ENCODE results near the gene CARMIL1. TPM values are rescaled to one million over a fixed set of nuclear protein-coding genes. Genes with fewer than 3 reads are reported as not detected.

CARMIL1 gene
- total RNA-seq, 2 experiments from 2014 or later: 6.0 to 6.8 TPM

- ATAC-seq (ENCODE audit: low read depth) (no peak), DNase-seq (no peak)
- no peaks in the 10 kb centered on the region for H3K36me3 Mint-ChIP-seq
- no peak overlapping the region for H3K27ac Mint-ChIP-seq
- POLR2A ChIA-PET: no interaction called here
- peaks cover 31% of the 10 kb centered on the region for H3K27me3 Mint-ChIP-seq
- no peak overlapping the region for H3K4me3 Mint-ChIP-seq
- H3K9me3 Mint-ChIP-seq: no peaks in the 10 kb centered on the region
- H3K4me1 Mint-ChIP-seq: no peaks in the 10 kb centered on the region
These were observed 382.1 kb downstream of the CARMIL1 start for GRCh38 chr6:25661129-25661779.

- no peak overlapping the region for H3K27ac Mint-ChIP-seq
- POLR2A ChIA-PET: no interaction called here
- no peak for ATAC-seq (ENCODE audit: low read depth)
- no peaks in the 10 kb centered on the region for H3K9me3 Mint-ChIP-seq
- no peak overlapping the region for H3K4me3 Mint-ChIP-seq
- peaks cover 20% of the 10 kb centered on the region for H3K27me3 Mint-ChIP-seq
- no peaks in the 10 kb centered on the region for H3K36me3 Mint-ChIP-seq
- no peaks in the 10 kb centered on the region for H3K4me1 Mint-ChIP-seq
- DNase-seq: no peak
These were observed 386.3 kb downstream of the CARMIL1 start for GRCh38 chr6:25665455-25665854.

- H3K4me3 Mint-ChIP-seq: no peak overlapping the region
- peaks cover 14% of the 10 kb centered on the region for H3K27me3 Mint-ChIP-seq
- no peak overlapping the region for H3K27ac Mint-ChIP-seq
- ATAC-seq (ENCODE audit: low read depth) (no peak), DNase-seq (no peak)
- H3K4me1 Mint-ChIP-seq: no peaks in the 10 kb centered on the region
- H3K9me3 Mint-ChIP-seq: no peaks in the 10 kb centered on the region
- POLR2A ChIA-PET: no interaction called here
- H3K36me3 Mint-ChIP-seq: no peaks in the 10 kb centered on the region
These were observed 390.2 kb downstream of the CARMIL1 start for GRCh38 chr6:25669413-25669812.
